Activated CD4-positive, alpha-beta T cell treated with anti-CD3 and anti-CD28 coated beads, Interleukin-10, Interleukin-2, amounts not matched to agents 100 ng/mL and 50 ng/mL, durations not matched to agents 16 hours and 8 hours (primary cell): Measurements from ENCODE around the gene RUNX3.
"Not testable (repeated sequence)": the region's sequence is repeated elsewhere in the genome, so short reads cannot be mapped to it uniquely, and the experiment has no call there.

Experiments used
- DNase-seq: peaks from one replicate; pipeline ENCODE4 v3.0.0-alpha.2; 2020

Gene RUNX3

GRCh38 chr1:24912376-24913273 is 17.5 kb downstream of the RUNX3 start:
- no peak for DNase-seq

DNA sequence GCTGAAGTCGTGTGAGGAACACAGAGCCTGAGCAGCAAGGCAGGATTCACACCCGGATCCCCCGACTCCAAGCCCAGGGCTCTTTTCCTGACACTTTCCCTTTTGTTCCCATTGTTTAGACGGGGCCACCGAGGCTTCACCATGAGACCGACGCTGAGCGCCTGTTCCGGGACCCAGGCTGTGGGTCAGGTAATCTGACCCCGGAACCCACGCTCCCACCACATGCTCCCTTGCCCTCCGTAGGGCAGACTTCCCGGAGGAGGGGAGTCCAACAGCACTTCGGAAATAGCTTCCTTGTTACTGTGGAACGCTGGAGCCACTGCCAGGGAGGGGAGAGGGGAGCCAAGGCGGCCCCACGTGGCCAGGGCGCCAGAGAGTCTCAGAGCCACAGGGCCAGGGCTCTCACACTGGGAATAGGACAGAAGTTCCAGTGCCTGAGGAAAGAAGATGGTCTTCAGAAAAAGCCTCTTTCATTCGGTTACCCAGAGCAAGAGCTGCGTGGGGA is 18.4 kb downstream of the RUNX3 start:
- DNase-seq, result no peak

DNA sequence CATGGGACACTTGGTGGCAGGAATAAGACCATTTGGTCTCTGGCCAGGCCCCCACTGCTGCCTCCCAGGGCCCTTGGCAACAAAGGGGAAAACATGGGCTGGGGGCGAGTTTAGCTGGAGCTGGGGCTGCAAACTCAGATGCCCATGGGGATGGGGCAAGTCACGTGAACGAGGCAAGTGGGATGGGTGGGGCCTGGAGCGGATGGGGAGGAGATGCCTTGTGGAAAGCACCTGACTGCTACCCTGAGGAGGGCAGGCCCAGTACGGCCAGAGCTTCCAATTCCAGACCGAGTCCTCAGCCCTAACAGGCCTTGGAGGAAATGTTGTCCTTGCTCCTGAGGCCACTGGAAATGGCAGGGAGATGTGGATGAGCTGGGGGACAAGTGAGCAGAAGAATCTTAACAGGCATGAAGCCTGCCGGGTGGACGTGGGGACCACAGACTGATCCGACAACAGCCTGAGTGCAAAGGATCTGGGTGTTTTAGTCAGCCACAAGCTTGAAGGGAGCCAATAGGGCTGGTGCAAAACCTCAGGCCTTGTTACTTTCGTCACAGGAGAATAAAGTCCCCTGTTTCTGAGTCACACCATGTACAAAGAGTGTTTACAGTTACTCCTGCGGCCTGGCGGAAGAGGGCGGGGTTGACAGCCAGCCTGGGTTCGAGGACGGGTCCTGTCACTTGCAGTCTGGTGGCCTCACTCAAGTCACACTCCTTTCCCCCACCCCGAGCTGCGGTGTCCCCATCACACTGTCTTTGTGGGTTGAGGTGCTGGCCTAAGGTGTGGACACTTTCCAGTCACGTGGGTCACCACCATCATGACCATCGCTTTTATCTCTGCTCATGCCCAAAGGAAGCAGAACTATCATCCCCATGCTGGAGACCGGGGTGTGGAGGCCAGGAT is 19.1 kb downstream of the RUNX3 start:
- peak; percentile 85 for DNase-seq

DNA sequence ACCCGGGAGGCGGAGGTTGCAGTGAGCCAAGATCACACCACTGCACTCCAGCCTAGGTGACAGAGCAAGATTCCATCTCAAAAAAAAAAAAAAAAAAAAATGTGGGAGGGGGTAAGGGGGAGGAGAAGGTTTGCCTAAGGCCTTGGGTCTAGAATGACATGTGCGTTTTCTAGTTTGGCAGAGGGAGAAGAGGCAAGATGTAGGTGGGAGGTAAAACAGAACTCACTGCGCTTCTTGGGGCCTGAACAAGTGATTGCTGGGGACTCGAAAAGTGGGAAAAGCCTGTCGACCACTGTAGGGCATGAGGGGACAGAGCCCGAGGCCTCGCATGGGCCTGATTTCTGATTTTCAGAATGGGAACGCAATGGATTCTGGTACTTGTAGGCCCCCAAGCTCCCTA is 19.9 kb downstream of the RUNX3 start:
- no peak for DNase-seq

DNA sequence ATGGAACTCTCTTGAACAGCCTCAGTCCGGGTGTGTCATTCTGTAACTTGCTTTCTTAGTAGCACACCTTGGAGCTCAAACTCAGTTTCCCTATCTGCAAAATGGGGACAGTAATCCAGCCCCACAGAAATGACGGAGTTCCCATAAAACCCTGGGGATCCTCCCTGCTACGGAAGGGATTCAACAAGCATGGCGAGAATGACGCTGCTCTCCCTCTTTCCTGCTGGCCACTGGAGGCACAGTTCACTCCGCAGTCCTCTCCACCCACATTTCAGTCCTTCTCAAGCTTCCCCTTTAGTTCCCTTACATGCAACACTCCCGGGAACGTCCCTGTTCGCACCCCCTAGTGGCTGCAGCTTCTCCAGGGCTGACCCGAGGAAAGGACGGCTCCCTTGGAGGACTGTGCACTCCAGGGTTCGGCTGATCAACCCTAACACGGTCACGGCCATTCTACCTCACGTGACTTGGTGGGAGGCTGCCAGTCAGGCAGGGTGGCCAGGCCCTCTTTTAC is 20.6 kb downstream of the RUNX3 start:
- no peak for DNase-seq

GRCh38 chr1:24908591-24909259 is 21.4 kb downstream of the RUNX3 start:
- no peak for DNase-seq

GRCh38 chr1:24907587-24908294 is 22.3 kb downstream of the RUNX3 start:
- not testable (repeated sequence) for DNase-seq

DNA sequence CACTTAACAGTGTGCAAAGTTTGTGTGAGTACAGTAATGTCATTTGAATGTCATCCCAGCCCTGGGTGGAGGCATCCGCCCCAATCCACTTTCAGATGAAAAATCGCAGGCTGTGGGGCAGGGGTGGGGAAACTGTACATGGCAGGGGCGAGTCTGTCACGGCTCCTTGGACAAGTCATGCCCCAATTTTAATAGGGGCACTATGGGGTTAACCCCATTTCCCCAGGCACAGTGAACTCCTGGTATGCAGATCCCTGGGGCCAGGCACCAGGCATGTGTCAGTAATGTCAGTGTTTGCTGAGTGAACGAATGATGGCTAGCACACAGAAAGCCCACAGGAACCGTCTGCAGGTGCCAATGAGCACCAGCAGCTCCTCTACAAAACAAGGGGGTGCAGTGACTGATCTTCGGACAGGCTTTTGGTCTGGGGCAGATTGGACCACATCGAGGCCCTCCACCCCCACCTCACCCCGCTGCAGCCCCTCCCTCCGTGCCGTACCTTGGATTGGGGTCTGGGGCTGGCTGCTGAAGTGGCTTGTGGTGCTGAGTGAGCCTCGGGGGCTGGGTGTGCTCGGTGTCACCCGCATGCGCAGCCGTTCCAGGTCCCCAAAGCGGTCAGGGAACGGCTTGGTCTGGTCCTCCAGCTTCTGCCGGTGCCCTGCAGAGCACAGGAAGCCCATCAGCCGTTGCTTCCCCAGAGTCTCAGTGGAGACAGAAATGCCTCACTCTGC is 23.2 kb downstream of the RUNX3 start:
- no peak for DNase-seq

GRCh38 chr1:24905979-24906720 is 23.9 kb downstream of the RUNX3 start:
- DNase-seq, result no peak

GRCh38 chr1:24905355-24905978 is 24.6 kb downstream of the RUNX3 start:
- no peak for DNase-seq

- no peak for DNase-seq
Measured at GRCh38 chr1:24904731-24905354, 25.2 kb downstream of the RUNX3 start.

DNA sequence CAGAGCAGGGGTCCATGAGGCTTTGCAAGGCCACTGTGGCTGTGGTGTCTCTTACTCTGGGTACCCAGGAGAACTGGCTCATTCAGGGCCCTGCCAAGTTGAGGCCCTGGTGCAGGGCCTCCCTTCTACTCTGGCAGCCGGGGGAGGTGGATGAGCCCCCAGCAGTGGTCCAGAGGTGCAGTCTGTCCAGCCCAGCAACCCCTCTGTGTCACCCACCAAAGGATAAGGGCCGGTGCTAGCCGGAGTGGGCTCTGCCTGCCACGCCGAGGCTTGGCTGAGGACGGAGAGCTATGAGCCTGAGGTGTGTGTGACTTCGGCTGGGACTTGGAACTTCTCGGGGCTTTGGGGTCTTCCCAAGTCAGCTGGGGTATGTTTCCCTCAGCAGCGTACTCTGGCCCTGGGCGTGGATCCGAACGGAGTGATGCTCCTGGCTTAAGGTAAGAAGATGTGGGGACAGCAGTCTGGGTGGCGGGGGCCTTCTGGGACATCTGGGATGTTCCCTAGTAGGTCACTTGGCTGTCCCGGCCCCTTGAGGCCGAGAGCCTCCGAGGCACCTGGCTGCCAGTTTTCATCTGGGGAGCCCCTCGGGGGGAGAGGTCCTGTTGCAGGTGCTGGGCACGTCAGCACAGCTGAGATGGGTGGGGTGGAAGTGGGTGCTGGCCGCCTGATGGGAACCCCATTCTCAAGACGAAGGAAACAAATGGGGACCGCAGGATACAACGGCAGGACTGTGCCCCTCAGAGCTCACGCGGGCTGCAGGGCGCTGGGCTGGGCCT is 25.9 kb downstream of the RUNX3 start:
- DNase-seq, result no peak

DNA sequence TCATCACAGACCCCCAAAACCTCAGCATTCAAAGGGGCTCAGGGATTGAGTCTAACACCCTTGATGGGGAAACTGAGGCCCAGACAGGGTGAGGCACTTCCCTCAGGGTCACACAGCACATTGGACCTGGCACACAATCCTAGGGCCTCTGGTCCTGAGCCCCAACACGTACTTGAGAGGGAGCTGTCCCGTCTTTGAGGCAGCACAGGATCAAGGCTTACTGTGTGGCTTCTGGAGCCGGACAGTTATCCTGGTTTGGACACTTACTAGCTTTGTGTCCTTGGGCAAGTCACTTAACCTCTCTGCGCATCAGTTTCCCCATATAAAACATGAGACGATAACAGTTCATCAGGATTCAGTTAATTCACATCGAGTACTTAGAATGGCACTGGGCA is 26.5 kb downstream of the RUNX3 start:
- no peak for DNase-seq

- no peak for DNase-seq
Measured at GRCh38 chr1:24903011-24903461, 27.0 kb downstream of the RUNX3 start.

- DNase-seq, result no peak
Measured at GRCh38 chr1:24902471-24902891, 27.6 kb downstream of the RUNX3 start.

- DNase-seq, result no peak
Measured at GRCh38 chr1:24901791-24902470, 28.1 kb downstream of the RUNX3 start.

DNA sequence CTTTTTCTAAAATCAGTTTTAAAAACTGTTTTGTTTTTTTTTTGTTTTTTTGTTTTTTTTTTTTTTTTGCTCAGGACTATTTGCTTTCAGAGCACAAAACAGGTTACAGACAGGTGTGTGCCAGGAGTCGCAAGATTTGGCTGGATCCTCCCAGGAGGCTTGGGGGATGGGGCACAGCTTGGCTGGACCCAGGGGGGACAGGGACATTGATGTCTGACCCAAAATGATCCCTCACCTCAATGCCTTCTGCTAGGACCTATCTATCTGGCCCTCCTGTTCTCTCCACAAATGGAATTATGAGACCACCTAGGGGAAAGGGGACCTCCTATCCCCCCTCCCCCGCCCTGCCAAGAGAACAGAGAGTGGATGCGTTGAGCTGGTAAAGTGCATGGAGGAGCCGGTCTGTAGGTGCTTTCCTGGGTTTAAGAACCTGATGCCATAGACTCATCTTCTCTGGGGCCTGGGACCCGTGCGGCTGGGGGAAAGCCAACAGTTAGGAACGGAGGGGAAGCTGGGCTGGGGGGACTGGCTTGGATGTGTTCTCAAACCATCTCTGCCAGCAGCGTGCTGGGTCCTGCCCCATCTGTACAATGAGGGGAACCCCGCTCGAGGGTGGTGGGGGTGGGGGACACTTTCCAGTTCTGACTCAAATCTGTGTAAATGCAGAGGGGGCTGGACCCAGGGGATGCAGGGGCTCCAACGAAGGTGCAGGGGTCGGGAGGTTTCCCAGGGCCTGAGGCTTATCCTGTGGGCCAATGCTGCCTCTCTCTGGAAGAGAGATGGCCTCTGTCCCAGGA is 28.9 kb downstream of the RUNX3 start:
- no peak for DNase-seq
